Measurements from ENCODE around the gene ADGB. TPM values are rescaled to one million over a fixed set of nuclear protein-coding genes. Genes with fewer than 3 reads are reported as not detected.

The ADGB gene
- total and polyA plus RNA-seq, 4 donors: 0.23 TPM; not detected in 3

- Histone ChIP-seq H3K4me1 (ENCODE audit: control insufficient read depth in 4 of 4, insufficient read depth in 4 of 4, low read length in 3 of 4) (no peaks in the 10 kb centered on the region), H3K27me3 (ENCODE audit: control insufficient read depth in 4 of 4, insufficient read depth in 4 of 4, low read length in 3 of 4) (peaks cover 0 to 4% (median 0%) of the 10 kb centered on the region in 4 donors), H3K4me3 (ENCODE audit: low read depth in 1 of 3, low read length in 3 of 3) (no peak overlapping the region), H3K9ac (ENCODE audit: low read depth in 1 of 2, low read length in 2 of 2) (no peak overlapping the region), H3K36me3 (ENCODE audit: control insufficient read depth in 4 of 4, insufficient read depth in 3 of 4, low read depth in 1 of 4, low read length in 3 of 4) (no peaks in the 10 kb centered on the region), H3K27ac (ENCODE audit: low read depth in 1 of 2, low read length in 2 of 2) (no peak overlapping the region), H3K9me3 (ENCODE audit: control insufficient read depth in 4 of 4, low read length in 3 of 4) (no peaks in the 10 kb centered on the region)
- 97% methylated on average over 1 of the region's 1 CpG for WGBS
- no peak for DNase-seq (ENCODE audit: low spot score)
- no peak for TF ChIP-seq REST (IDR thresholded peaks at IDR 0.05)
- TF ChIP-seq FOXA1 (IDR thresholded peaks at IDR 0.05): no peak
- no peak for TF ChIP-seq FOXA2 (IDR thresholded peaks at IDR 0.05)
- no peak for TF ChIP-seq ATF3 (IDR thresholded peaks at IDR 0.05)
- TF ChIP-seq RXRA (IDR thresholded peaks at IDR 0.05): no peak
- no peak for TF ChIP-seq HNF4G (IDR thresholded peaks at IDR 0.05)
- TF ChIP-seq HNF4A (conservative IDR thresholded peaks at IDR 0.05): no peak
- TF ChIP-seq GABPA (IDR thresholded peaks at IDR 0.05 in 1 of 2, conservative IDR thresholded peaks at IDR 0.05 in 1 of 2): no peak
- TF ChIP-seq NR2F2 (IDR thresholded peaks at IDR 0.05): no peak
- TF ChIP-seq RAD21 (IDR thresholded peaks at IDR 0.05): no peak
- TF ChIP-seq SP1 (IDR thresholded peaks at IDR 0.05): no peak
- no peak for TF ChIP-seq EGR1 (IDR thresholded peaks at IDR 0.05; ENCODE audit: low read depth in 2 of 2)
- TF ChIP-seq JUND (IDR thresholded peaks at IDR 0.05): no peak
- TF ChIP-seq YY1 (IDR thresholded peaks at IDR 0.05): no peak
- TF ChIP-seq CTCF (IDR thresholded peaks at IDR 0.05; ENCODE audit: low read depth, low read length, missing input control): no peak
- TF ChIP-seq ZBTB33 (IDR thresholded peaks at IDR 0.05): no peak
- no peak for TF ChIP-seq TAF1 (conservative IDR thresholded peaks at IDR 0.05)
- no peak for TF ChIP-seq MAX (IDR thresholded peaks at IDR 0.05)
These were observed 231.2 kb downstream of the ADGB start for GRCh38 chr6:146829792-146830565.
